ENCODE measurements around the gene TTC39A. TPM values are rescaled to one million over a fixed set of nuclear protein-coding genes. Genes with fewer than 3 reads are reported as not detected.

Gene TTC39A
- total RNA-seq, 2 donors from 2014 or later = 0.51 to 0.77 TPM

Other genes starting within 250 kb of the TTC39A start
- gene C1orf185, start 228.3 kb downstream of the TTC39A start, total RNA-seq = not detected
- 10 to 100 TPM; 23.7 to 28.0 TPM for gene RNF11, start 94.3 kb downstream of the TTC39A start, total RNA-seq
- gene EPS15, start 188.7 kb upstream of the TTC39A start, total RNA-seq = 10 to 100 TPM; 78.0 to 84.0 TPM

Measured in activated T-cell treated with anti-CD3 and anti-CD28 coated beads, Interleukin-2, amount 50 U/mL, for 72 hours (primary cell).